Kidney tubule cell (primary cell): Measurements from ENCODE around the gene CTU1.

Source experiments
- DNase-seq: peaks from one replicate; pipeline ENCODE4 v3.0.0-alpha.2; 2018; ENCODE audit warnings: low spot score

CTU1 gene

GRCh38 chr19:51131780-51132680 lies 23.8 kb upstream of the CTU1 start:
- DNase-seq, result no peak

- no peak for DNase-seq
Observed at GRCh38 chr19:51129716-51130115, 21.5 kb upstream of the CTU1 start.

GRCh38 chr19:51128227-51128626 lies 20.0 kb upstream of the CTU1 start:
- DNase-seq, result no peak

GRCh38 chr19:51127755-51128154 lies 19.5 kb upstream of the CTU1 start:
- DNase-seq, result no peak

GRCh38 chr19:51127032-51127431 lies 18.8 kb upstream of the CTU1 start:
- no peak for DNase-seq

GRCh38 chr19:51125421-51126075 lies 17.3 kb upstream of the CTU1 start:
- no peak for DNase-seq

- no peak for DNase-seq
Observed at GRCh38 chr19:51124729-51125128, 16.5 kb upstream of the CTU1 start, which contains the start of gene SIGLEC9. Gene SIGLEC9, plus strand, starts transcription at chr19:51124906. Its CDS starts 69 bp downstream, at chr19:51124975.

GRCh38 chr19:51124216-51124615 lies 16.0 kb upstream of the CTU1 start:
- no peak for DNase-seq

GRCh38 chr19:51123802-51124201 lies 15.6 kb upstream of the CTU1 start:
- DNase-seq, result no peak

- no peak for DNase-seq
Observed at GRCh38 chr19:51123381-51123800, 15.2 kb upstream of the CTU1 start.

GRCh38 chr19:51122112-51122981 lies 14.1 kb upstream of the CTU1 start:
- peak; percentile 44 for DNase-seq

GRCh38 chr19:51121257-51121656 lies 13.0 kb upstream of the CTU1 start:
- no peak for DNase-seq

GRCh38 chr19:51120160-51120559 lies 12.0 kb upstream of the CTU1 start:
- DNase-seq, result no peak

- DNase-seq, result no peak
Observed at GRCh38 chr19:51119611-51120010, 11.4 kb upstream of the CTU1 start.

GRCh38 chr19:51119101-51119500 lies 10.9 kb upstream of the CTU1 start:
- DNase-seq, result peak; percentile 29

GRCh38 chr19:51116736-51117286 lies 8.6 kb upstream of the CTU1 start:
- DNase-seq, result no peak

- DNase-seq, result no peak
Observed at GRCh38 chr19:51114087-51114729, 6.0 kb upstream of the CTU1 start.

- peak; percentile 26 for DNase-seq
Observed at GRCh38 chr19:51111606-51112005, 3.4 kb upstream of the CTU1 start.

- no peak for DNase-seq
Observed at GRCh38 chr19:51110666-51110971, 2.4 kb upstream of the CTU1 start.

GRCh38 chr19:51108805-51109146 lies 567 bp upstream of the CTU1 start:
- DNase-seq, result no peak

- DNase-seq, result peak; percentile 51
Observed at GRCh38 chr19:51107406-51108065, 673 bp downstream of the CTU1 start.
